T-helper 17 cell (primary cell): ENCODE data around the gene TXNRD2. TPM values are rescaled to one million over a fixed set of nuclear protein-coding genes. Genes with fewer than 3 reads are reported as not detected.

ENCODE experiments used
- total RNA-seq, 4 donors: library from RNA in 2 of 4; stranded (reverse) in 2 of 4; gene quantifications; one replicate each; pipeline ENCODE4 v1.2.3 and lab custom pipeline; 2022 to 2026

TXNRD2 gene
- total RNA-seq, 2 donors from 2014 or later, result 16.8 to 25.6 TPM

Other genes starting within 250 kb of the TXNRD2 start
- 10 to 100 TPM in 1 of 2 donors, 1 to 10 TPM in 1; 2.8 to 54.7 TPM for gene SEPTIN5, start 227.3 kb downstream of the TXNRD2 start, total RNA-seq
- gene GP1BB, start 218.3 kb downstream of the TXNRD2 start, total RNA-seq, result 100 to 1,000 TPM in 1 of 2 donors, 1 to 10 TPM in 1; 3.5 to 113 TPM
- gene TBX1, start 181.0 kb downstream of the TXNRD2 start, total RNA-seq, result not detected
- gene GNB1L, start 86.9 kb downstream of the TXNRD2 start, total RNA-seq, result 1 to 10 TPM; 5.0 to 6.2 TPM
- 10 to 100 TPM; 12.4 to 13.1 TPM for gene RTL10, start 86.9 kb downstream of the TXNRD2 start, total RNA-seq
- 10 to 100 TPM; 28.2 to 37.3 TPM for gene COMT, start within 50 bp of the TXNRD2 start, total RNA-seq
- gene ARVCF, start 75.0 kb upstream of the TXNRD2 start, total RNA-seq, result 1 to 10 TPM; 1.3 to 2.8 TPM
- 10 to 100 TPM; 31.7 to 44.3 TPM for gene TANGO2, start 79.3 kb upstream of the TXNRD2 start, total RNA-seq
- gene DGCR8, start 138.4 kb upstream of the TXNRD2 start, total RNA-seq, result 10 to 100 TPM; 32.0 to 37.9 TPM
- gene RANBP1, start 174.3 kb upstream of the TXNRD2 start, total RNA-seq, result 10 to 100 TPM; 65.7 to 75.2 TPM
- 10 to 100 TPM; 77.1 to 85.5 TPM for gene TRMT2A, start 175.4 kb upstream of the TXNRD2 start, total RNA-seq
- 10 to 100 TPM; 60.1 to 75.8 TPM for gene ZDHHC8, start 190.0 kb upstream of the TXNRD2 start, total RNA-seq
- 1 to 10 TPM in 1 of 2 donors, not detected in 1; 1.5 TPM for gene CCDC188, start 209.2 kb upstream of the TXNRD2 start, total RNA-seq